Thyroid gland (tissue), 4 donors: ENCODE data around the gene PDAP1.

Experiments
- POLR2A ChIP-seq, 2 donors: fragments of 450-650 bp; IDR thresholded peaks; one replicate each; pipeline ENCODE4 v1.6.1; 2017; ENCODE audit warnings: antibody characterized with exemption in 2 of 2, mild to moderate bottlenecking in 2 of 2, moderate library complexity in 1 of 2
- TF ChIP-seq, protein P1 (sequence below), 6 experiments: fragments of 200-600 bp in 3 of 6; fragments of 450-650 bp in 3 of 6; sonication (generic) in 3 of 6; IDR thresholded peaks; one replicate each; pipeline ENCODE4 v1.5.1; 2016 to 2019; ENCODE audit warnings: antibody characterized with exemption in 6 of 6, mild to moderate bottlenecking in 2 of 6, inconsistent platforms in 1 of 6, moderate library complexity in 1 of 6

DNA sequence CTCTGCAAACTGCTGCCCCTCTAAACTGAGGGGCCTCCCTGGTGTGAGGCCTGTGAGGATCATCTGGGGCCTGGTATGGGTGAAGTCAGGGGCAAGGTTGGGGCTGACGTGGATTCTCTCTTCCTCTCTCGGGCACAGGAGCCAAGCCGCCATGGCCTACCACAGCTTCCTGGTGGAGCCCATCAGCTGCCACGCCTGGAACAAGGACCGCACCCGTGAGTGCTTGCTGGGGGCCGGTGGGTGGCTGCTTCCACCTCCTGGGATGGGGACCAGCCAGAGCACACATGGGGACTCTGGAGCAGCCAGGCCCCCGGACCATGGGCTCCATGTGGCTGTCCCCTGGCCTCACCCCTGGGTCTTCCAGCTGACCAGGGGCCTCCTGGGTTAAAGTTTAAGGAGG lies 22.8 kb downstream of the PDAP1 start:
- TF ChIP-seq, protein P1, sequence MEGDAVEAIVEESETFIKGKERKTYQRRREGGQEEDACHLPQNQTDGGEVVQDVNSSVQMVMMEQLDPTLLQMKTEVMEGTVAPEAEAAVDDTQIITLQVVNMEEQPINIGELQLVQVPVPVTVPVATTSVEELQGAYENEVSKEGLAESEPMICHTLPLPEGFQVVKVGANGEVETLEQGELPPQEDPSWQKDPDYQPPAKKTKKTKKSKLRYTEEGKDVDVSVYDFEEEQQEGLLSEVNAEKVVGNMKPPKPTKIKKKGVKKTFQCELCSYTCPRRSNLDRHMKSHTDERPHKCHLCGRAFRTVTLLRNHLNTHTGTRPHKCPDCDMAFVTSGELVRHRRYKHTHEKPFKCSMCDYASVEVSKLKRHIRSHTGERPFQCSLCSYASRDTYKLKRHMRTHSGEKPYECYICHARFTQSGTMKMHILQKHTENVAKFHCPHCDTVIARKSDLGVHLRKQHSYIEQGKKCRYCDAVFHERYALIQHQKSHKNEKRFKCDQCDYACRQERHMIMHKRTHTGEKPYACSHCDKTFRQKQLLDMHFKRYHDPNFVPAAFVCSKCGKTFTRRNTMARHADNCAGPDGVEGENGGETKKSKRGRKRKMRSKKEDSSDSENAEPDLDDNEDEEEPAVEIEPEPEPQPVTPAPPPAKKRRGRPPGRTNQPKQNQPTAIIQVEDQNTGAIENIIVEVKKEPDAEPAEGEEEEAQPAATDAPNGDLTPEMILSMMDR (IDR thresholded peaks at IDR 0.05) = no peak
- TF ChIP-seq POLR2A (IDR thresholded peaks at IDR 0.05) = no peak
